HEK293 (cell line): ENCODE data around the gene NEUROD4.

ENCODE experiments used
- PATZ1 ChIP-seq: fragments of 450-650 bp; formaldehyde crosslinking; IDR thresholded peaks from 2 replicates; pipeline ENCODE4 v1.5.1; 2016; ENCODE audit warnings: missing biosample characterization, missing genetic modification characterization
- TCF7L2 ChIP-seq: IDR thresholded peaks from 2 replicates; pipeline ENCODE4 v1.6.1; 2011; ENCODE audit warnings: low read depth, mild to moderate bottlenecking, inconsistent platforms, low read length, moderate library complexity, borderline replicate concordance
- TRIM28 ChIP-seq: IDR thresholded peaks from 2 replicates; pipeline ENCODE4 v1.6.1; 2011; ENCODE audit warnings: low read length, control low read depth, borderline replicate concordance
- ZFP41 ChIP-seq: fragments of 450-650 bp; formaldehyde crosslinking; IDR thresholded peaks from 2 replicates; pipeline ENCODE4 v1.5.1; 2016; ENCODE audit warnings: missing biosample characterization, missing genetic modification characterization, borderline replicate concordance
- ZNF18 ChIP-seq: fragments of 450-650 bp; formaldehyde crosslinking; IDR thresholded peaks from 2 replicates; pipeline ENCODE4 v1.5.1; 2016; ENCODE audit warnings: missing biosample characterization, missing genetic modification characterization
- ZNF184 ChIP-seq: fragments of 450-650 bp; IDR thresholded peaks from 2 replicates; pipeline ENCODE4 v1.5.1; 2018; ENCODE audit warnings: missing biosample characterization, mild to moderate bottlenecking, missing genetic modification characterization
- ZNF501 ChIP-seq: fragments of 450-650 bp; formaldehyde crosslinking; IDR thresholded peaks from 2 replicates; pipeline ENCODE4 v1.5.1; 2016; ENCODE audit warnings: missing biosample characterization, missing genetic modification characterization
- ZNF639 ChIP-seq: fragments of 450-650 bp; formaldehyde crosslinking; IDR thresholded peaks from 2 replicates; pipeline ENCODE4 v1.5.1; 2016; ENCODE audit warnings: missing biosample characterization, missing genetic modification characterization
- ZNF777 ChIP-seq: fragments of 450-650 bp; formaldehyde crosslinking; IDR thresholded peaks from 2 replicates; pipeline ENCODE4 v1.5.1; 2017; ENCODE audit warnings: missing biosample characterization, missing genetic modification characterization, borderline replicate concordance
- ZNF843 ChIP-seq: fragments of 450-650 bp; formaldehyde crosslinking; IDR thresholded peaks from 2 replicates; pipeline ENCODE4 v1.5.1; 2016; ENCODE audit warnings: missing biosample characterization, missing genetic modification characterization
- ZSCAN16 ChIP-seq: fragments of 450-650 bp; formaldehyde crosslinking; IDR thresholded peaks from 2 replicates; pipeline ENCODE4 v1.5.1; 2016; ENCODE audit warnings: missing biosample characterization, missing genetic modification characterization
- ZXDB ChIP-seq: fragments of 450-650 bp; formaldehyde crosslinking; IDR thresholded peaks from 2 replicates; pipeline ENCODE4 v1.5.1; 2016; ENCODE audit warnings: missing biosample characterization, missing genetic modification characterization
- TF ChIP-seq, protein P1 (sequence below): fragments of 450-650 bp; formaldehyde crosslinking; IDR thresholded peaks from 2 replicates; pipeline ENCODE4 v1.5.1; 2016; ENCODE audit warnings: missing biosample characterization, missing genetic modification characterization

DNA sequence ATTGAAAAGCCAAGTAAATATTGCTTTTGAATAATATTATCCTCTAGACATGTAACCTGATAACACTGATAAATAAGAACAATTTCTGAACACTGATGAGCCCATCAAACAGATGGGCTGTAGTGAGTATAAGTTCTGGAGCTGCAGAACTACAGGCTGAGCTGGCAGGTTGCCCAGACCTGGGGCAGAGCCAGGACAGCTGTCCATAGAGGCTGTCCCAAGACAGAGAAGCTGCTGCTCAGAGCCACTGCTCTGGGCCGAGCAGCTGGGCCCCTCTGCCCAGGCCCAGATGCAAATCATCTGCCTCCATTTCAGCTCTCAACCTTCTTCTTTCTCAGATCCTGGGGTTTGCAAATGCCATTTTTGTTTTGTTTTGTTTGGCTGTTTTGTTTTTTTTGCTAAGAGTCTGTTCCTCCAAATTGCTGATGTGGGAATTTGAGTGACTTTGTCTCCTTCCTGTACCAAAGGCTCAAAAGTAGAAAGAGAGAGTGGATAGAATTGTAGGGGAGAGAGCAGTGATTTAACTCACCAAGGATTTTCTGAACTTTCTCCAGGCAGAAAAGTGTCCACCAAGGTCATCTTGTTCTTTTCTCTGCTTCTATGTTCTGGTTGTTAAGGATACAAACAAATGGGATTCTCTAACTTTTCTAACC is 31.2 kb upstream of the NEUROD4 start:
- TF ChIP-seq ZNF639 (tag by site-specific recombination) (no peak), TRIM28 (no peak), PATZ1 (no peak), ZFP41 (tag by site-specific recombination) (no peak), ZSCAN16 (no peak), ZNF501 (tag by site-specific recombination) (no peak), TCF7L2 (no peak), ZNF843 (tag by site-specific recombination) (no peak), ZNF777 (tag by site-specific recombination) (no peak), ZXDB (tag by site-specific recombination) (no peak), ZNF184 (tag by site-specific recombination) (no peak), ZNF18 (no peak)
- TF ChIP-seq, protein P1, sequence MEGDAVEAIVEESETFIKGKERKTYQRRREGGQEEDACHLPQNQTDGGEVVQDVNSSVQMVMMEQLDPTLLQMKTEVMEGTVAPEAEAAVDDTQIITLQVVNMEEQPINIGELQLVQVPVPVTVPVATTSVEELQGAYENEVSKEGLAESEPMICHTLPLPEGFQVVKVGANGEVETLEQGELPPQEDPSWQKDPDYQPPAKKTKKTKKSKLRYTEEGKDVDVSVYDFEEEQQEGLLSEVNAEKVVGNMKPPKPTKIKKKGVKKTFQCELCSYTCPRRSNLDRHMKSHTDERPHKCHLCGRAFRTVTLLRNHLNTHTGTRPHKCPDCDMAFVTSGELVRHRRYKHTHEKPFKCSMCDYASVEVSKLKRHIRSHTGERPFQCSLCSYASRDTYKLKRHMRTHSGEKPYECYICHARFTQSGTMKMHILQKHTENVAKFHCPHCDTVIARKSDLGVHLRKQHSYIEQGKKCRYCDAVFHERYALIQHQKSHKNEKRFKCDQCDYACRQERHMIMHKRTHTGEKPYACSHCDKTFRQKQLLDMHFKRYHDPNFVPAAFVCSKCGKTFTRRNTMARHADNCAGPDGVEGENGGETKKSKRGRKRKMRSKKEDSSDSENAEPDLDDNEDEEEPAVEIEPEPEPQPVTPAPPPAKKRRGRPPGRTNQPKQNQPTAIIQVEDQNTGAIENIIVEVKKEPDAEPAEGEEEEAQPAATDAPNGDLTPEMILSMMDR (tag by site-specific recombination) = no peak
